ENCODE measurements around the gene DYNC1H1. TPM values are rescaled to one million over a fixed set of nuclear protein-coding genes. Genes with fewer than 3 reads are reported as not detected.

Gene DYNC1H1
- total RNA-seq, 1 experiment from 2014 or later: 438 TPM

- no peak for TF ChIP-seq ATF6 (CRISPR knock-in tag; IDR thresholded peaks at IDR 0.05)
- no peak for TF ChIP-seq ZNF263 (CRISPR knock-in tag; IDR thresholded peaks at IDR 0.05; ENCODE audit: low read depth)
- TF ChIP-seq, protein P1, sequence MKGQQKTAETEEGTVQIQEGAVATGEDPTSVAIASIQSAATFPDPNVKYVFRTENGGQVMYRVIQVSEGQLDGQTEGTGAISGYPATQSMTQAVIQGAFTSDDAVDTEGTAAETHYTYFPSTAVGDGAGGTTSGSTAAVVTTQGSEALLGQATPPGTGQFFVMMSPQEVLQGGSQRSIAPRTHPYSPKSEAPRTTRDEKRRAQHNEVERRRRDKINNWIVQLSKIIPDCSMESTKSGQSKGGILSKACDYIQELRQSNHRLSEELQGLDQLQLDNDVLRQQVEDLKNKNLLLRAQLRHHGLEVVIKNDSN (CRISPR knock-in tag; IDR thresholded peaks at IDR 0.05): no peak
- no peak for TF ChIP-seq IRF2 (CRISPR knock-in tag; IDR thresholded peaks at IDR 0.05; ENCODE audit: borderline replicate concordance, low read depth)
- no peak for TF ChIP-seq MAX (CRISPR knock-in tag; IDR thresholded peaks at IDR 0.05)
- no peak for TF ChIP-seq ZNF138 (CRISPR knock-in tag; conservative IDR thresholded peaks at IDR 0.05)
These were observed 48.2 kb upstream of the DYNC1H1 start (continued) for GRCh38 chr14:101915871-101916815.

GRCh38 chr14:101916816-101917412 is 47.5 kb upstream of the DYNC1H1 start:
- TF ChIP-seq SMAD3 (CRISPR knock-in tag; IDR thresholded peaks at IDR 0.05; ENCODE audit: borderline replicate concordance): no peak
- no peak for TF ChIP-seq SMAD4 (CRISPR knock-in tag; IDR thresholded peaks at IDR 0.05)
- TF ChIP-seq ZNF532 (CRISPR knock-in tag; IDR thresholded peaks at IDR 0.05; ENCODE audit: borderline replicate concordance): no peak
- TF ChIP-seq, protein P2, sequence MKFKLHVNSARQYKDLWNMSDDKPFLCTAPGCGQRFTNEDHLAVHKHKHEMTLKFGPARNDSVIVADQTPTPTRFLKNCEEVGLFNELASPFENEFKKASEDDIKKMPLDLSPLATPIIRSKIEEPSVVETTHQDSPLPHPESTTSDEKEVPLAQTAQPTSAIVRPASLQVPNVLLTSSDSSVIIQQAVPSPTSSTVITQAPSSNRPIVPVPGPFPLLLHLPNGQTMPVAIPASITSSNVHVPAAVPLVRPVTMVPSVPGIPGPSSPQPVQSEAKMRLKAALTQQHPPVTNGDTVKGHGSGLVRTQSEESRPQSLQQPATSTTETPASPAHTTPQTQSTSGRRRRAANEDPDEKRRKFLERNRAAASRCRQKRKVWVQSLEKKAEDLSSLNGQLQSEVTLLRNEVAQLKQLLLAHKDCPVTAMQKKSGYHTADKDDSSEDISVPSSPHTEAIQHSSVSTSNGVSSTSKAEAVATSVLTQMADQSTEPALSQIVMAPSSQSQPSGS (CRISPR knock-in tag; IDR thresholded peaks at IDR 0.05; ENCODE audit: borderline replicate concordance, low read depth): no peak
- TF ChIP-seq ZNF317 (CRISPR knock-in tag; IDR thresholded peaks at IDR 0.05; ENCODE audit: borderline replicate concordance, low read depth): no peak
- no peak for TF ChIP-seq CREB1 (CRISPR knock-in tag; IDR thresholded peaks at IDR 0.05)
- no peak for TF ChIP-seq IRF2 (CRISPR knock-in tag; IDR thresholded peaks at IDR 0.05; ENCODE audit: borderline replicate concordance, low read depth)
- TF ChIP-seq ETV6 (CRISPR knock-in tag; IDR thresholded peaks at IDR 0.05): no peak
- TF ChIP-seq TEAD4 (CRISPR knock-in tag; IDR thresholded peaks at IDR 0.05): no peak
- no peak for TF ChIP-seq TP53 (CRISPR knock-in tag; IDR thresholded peaks at IDR 0.05)
- no peak for TF ChIP-seq JAZF1 (CRISPR knock-in tag; IDR thresholded peaks at IDR 0.05)
- TF ChIP-seq ATF1 (CRISPR knock-in tag; IDR thresholded peaks at IDR 0.05): no peak
- TF ChIP-seq HMGXB4 (CRISPR knock-in tag; IDR thresholded peaks at IDR 0.05): no peak
- TF ChIP-seq PREB (CRISPR knock-in tag; IDR thresholded peaks at IDR 0.05; ENCODE audit: borderline replicate concordance): no peak
- Mint-ChIP-seq H3K4me1 (peaks cover 45% of the 10 kb centered on the region), H3K4me3 (peak overlapping the region; percentile 51), H3K36me3 (peaks cover 19% of the 10 kb centered on the region), H3K9me3 (no peaks in the 10 kb centered on the region), H3K27me3 (ENCODE audit: low read depth) (no peaks in the 10 kb centered on the region), H3K27ac (peak overlapping the region; percentile 82)
- ATAC-seq: peak; percentile 18
- ChIA-PET POLR2A (no interaction called here), CTCF (interaction anchor here (0.6 to 2.6 kb wide), 6 partner anchors 43 to 1027 kb away, joined by 3 to 13 read pairs (median 4); partner anchors contain the start of gene DYNC1H1)
- DNase-seq (ENCODE audit: low spot score): no peak
